PC-3 (cell line): ENCODE results near the gene TNRC18. TPM values are rescaled to one million over a fixed set of nuclear protein-coding genes. Genes with fewer than 3 reads are reported as not detected.

Source experiments
- ATAC-seq: fragments of 200-7000 bp; cut with Tn5 transposase; 2 replicates; pipeline ENCODE4 v1.9.1; 2020; ENCODE audit warnings: mild to moderate bottlenecking, moderate library complexity
- BruUV-seq: library from RNA; stranded (reverse); fragments of 400-500 nt; replicated peaks from 2 replicates; lab custom pipeline; 2021; lab: Mats Ljungman, UMichigan
- CTCF ChIA-PET: fragments of 300-600 bp; sonication (Branson Sonifier 250); formaldehyde crosslinking; loops from one replicate; lab custom pipeline; 2022; ENCODE audit warnings: antibody characterized with exemption; lab: Charles Lee
- POLR2A ChIA-PET: fragments of 300-600 bp; sonication (Branson Sonifier 250); formaldehyde crosslinking; loops from one replicate; lab custom pipeline; 2022; ENCODE audit warnings: antibody characterized with exemption; ENCODE audit not compliant: unreplicated experiment; lab: Charles Lee
- DNase-seq: peaks from one replicate; pipeline ENCODE4 v3.0.0-alpha.2; 2015
- H2AFZ ChIP-seq: fragments of 300-600 bp; sonication (generic); 2 replicates; pipeline ENCODE4 v1.6.0; 2016; ENCODE audit warnings: antibody characterized with exemption, low read length
- H3F3A ChIP-seq: fragments of 300-600 bp; sonication (generic); one replicate; pipeline ENCODE4 v1.6.0; 2017; ENCODE audit warnings: antibody characterized with exemption, low read length, control low read depth, mild to moderate bottlenecking; ENCODE audit not compliant: unreplicated experiment
- H3K27ac ChIP-seq: fragments of 300-600 bp; sonication (generic); 2 replicates; pipeline ENCODE4 v1.5.1; 2016; ENCODE audit warnings: mild to moderate bottlenecking, low read length
- H3K27me3 ChIP-seq: fragments of 300-600 bp; sonication (generic); 2 replicates; pipeline ENCODE4 v1.6.1; 2016; ENCODE audit warnings: low read length, mixed read lengths
- H3K36me3 ChIP-seq: fragments of 300-600 bp; sonication (generic); 2 replicates; pipeline ENCODE4 v1.6.1; 2016; ENCODE audit warnings: low read depth, mixed run types, low read length, mixed read lengths
- H3K4me1 ChIP-seq: fragments of 300-600 bp; sonication (generic); 2 replicates; pipeline ENCODE4 v1.5.1; 2016; ENCODE audit warnings: low read length; ENCODE audit not compliant: insufficient read depth
- H3K4me2 ChIP-seq: fragments of 300-600 bp; sonication (generic); 2 replicates; pipeline ENCODE4 v1.6.0; 2016; ENCODE audit warnings: low read length
- H3K4me3 ChIP-seq: fragments of 300-600 bp; sonication (generic); 2 replicates; pipeline ENCODE4 v1.5.1; 2016; ENCODE audit warnings: mild to moderate bottlenecking, low read length, mixed read lengths
- H3K79me2 ChIP-seq: fragments of 300-600 bp; sonication (generic); 2 replicates; pipeline ENCODE4 v1.6.1; 2017; ENCODE audit warnings: low read length, mixed read lengths
- H3K9ac ChIP-seq: fragments of 300-600 bp; sonication (generic); 2 replicates; pipeline ENCODE4 v1.6.0; 2016; ENCODE audit warnings: mild to moderate bottlenecking, low read length
- H3K9me2 ChIP-seq: fragments of 300-600 bp; sonication (generic); replicated peaks from 2 replicates; pipeline ENCODE4 v1.6.1; 2016; ENCODE audit warnings: mixed run types, low read length, mixed read lengths
- H3K9me3 ChIP-seq: fragments of 300-600 bp; sonication (generic); 2 replicates; pipeline ENCODE4 v1.6.1; 2016; ENCODE audit warnings: low read length, mixed read lengths
- H4K20me1 ChIP-seq: fragments of 300-600 bp; sonication (generic); 2 replicates; pipeline ENCODE4 v1.6.1; 2016; ENCODE audit warnings: low read length, mixed read lengths
- CTCF ChIP-seq: fragments of 300-600 bp; sonication (generic); conservative IDR thresholded peaks from 2 replicates; pipeline ENCODE4 v1.5.1; 2017; ENCODE audit warnings: antibody characterized with exemption, low read depth, mild to moderate bottlenecking, low read length
- EZH2 ChIP-seq: fragments of 300-600 bp; sonication (generic); IDR thresholded peaks from one replicate; pipeline ENCODE4 v1.6.1; 2017; ENCODE audit warnings: antibody characterized with exemption, mild to moderate bottlenecking, low read length; ENCODE audit not compliant: unreplicated experiment
- EZH2phosphoT487 ChIP-seq: fragments of 300-600 bp; sonication (generic); IDR thresholded peaks from 2 replicates; pipeline ENCODE4 v1.6.1; 2018; ENCODE audit warnings: mild to moderate bottlenecking, antibody characterized with exemption, low read length, borderline replicate concordance
- intact Hi-C: fragments of 100-400 bp; cut with micrococcal nuclease; formaldehyde crosslinking; loops from 2 replicates; pipeline ENCODE4 v1.9.0; 2023
- total RNA-seq: library from RNA; depleted of rRNA; stranded (reverse); fragments of >200 nt; gene quantifications from 2 replicates; pipeline ENCODE4 v1.2.3, GENCODE V29; 2014

Gene TNRC18
- total RNA-seq, 1 experiment from 2014 or later, result 26.8 TPM

GRCh38 chr7:5339955-5340354, 83.7 kb downstream of the TNRC18 start:
- H3K9me3 ChIP-seq, result no peaks in the 10 kb centered on the region
- 0 out of 2 replicates have a peak, but pooled peaks cover 6% of the 10 kb centered on the region for H3K36me3 ChIP-seq
- H3K4me2 ChIP-seq, result no peak overlapping the region
- DNase-seq, result no peak
- no peaks in the 10 kb centered on the region for H4K20me1 ChIP-seq
- H3K4me1 ChIP-seq, result no peaks in the 10 kb centered on the region
- BruUV-seq, result no TSS peak
- H3K79me2 ChIP-seq, result no peaks in the 10 kb centered on the region
- H2AFZ ChIP-seq, result no peak overlapping the region
- POLR2A ChIA-PET, result interaction anchor here (0.6 kb wide), 1 partner anchor 112 kb away, joined by 3 read pairs; no protein-coding TSS in a partner anchor
- intact Hi-C loops, result no loop called here
- H3K4me3 ChIP-seq, result no peak overlapping the region
- no peak overlapping the region for H3K27ac ChIP-seq
- no peak overlapping the region for H3K9ac ChIP-seq
- no peaks in the 10 kb centered on the region for H3K9me2 ChIP-seq
- no peaks in the 10 kb centered on the region for H3K27me3 ChIP-seq
- TF ChIP-seq EZH2 (no peak), EZH2phosphoT487 (no peak), CTCF (no peak)
- CTCF ChIA-PET, result no interaction called here
- no peak for ATAC-seq
- no peaks in the 10 kb centered on the region for H3F3A ChIP-seq

- Histone ChIP-seq H3K9me3 (no peaks in the 10 kb centered on the region), H2AFZ (no peak overlapping the region), H3F3A (no peaks in the 10 kb centered on the region), H3K79me2 (no peaks in the 10 kb centered on the region), H3K27me3 (no peaks in the 10 kb centered on the region), H3K4me1 (no peaks in the 10 kb centered on the region), H3K27ac (no peak overlapping the region), H4K20me1 (no peaks in the 10 kb centered on the region), H3K9ac (no peak overlapping the region), H3K4me3 (no peak overlapping the region), H3K4me2 (no peak overlapping the region), H3K36me3 (no peaks in the 10 kb centered on the region), H3K9me2 (no peaks in the 10 kb centered on the region)
- intact Hi-C loops, result no loop called here
- DNase-seq (no peak), ATAC-seq (no peak)
- BruUV-seq, result no TSS peak
- TF ChIP-seq EZH2phosphoT487 (no peak), EZH2 (no peak), CTCF (no peak)
- ChIA-PET CTCF (no interaction called here), POLR2A (no interaction called here)
Measured at GRCh38 chr7:5337047-5337446, 86.6 kb downstream of the TNRC18 start.

GRCh38 chr7:5334671-5335070, 89.0 kb downstream of the TNRC18 start:
- Histone ChIP-seq H3K4me1 (no peaks in the 10 kb centered on the region), H3K4me3 (no peak overlapping the region), H3K9ac (no peak overlapping the region), H4K20me1 (no peaks in the 10 kb centered on the region), H3K9me2 (no peaks in the 10 kb centered on the region), H3K79me2 (no peaks in the 10 kb centered on the region), H3K9me3 (no peaks in the 10 kb centered on the region), H3F3A (no peaks in the 10 kb centered on the region), H3K4me2 (no peak overlapping the region), H3K27ac (no peak overlapping the region), H3K27me3 (no peaks in the 10 kb centered on the region), H3K36me3 (peaks cover 3% of the 10 kb centered on the region; the same call in 1 of the 2 replicates), H2AFZ (no peak overlapping the region)
- BruUV-seq, result no TSS peak
- ATAC-seq, result no peak
- TF ChIP-seq EZH2phosphoT487, result no peak
- no peak for TF ChIP-seq EZH2
- no peak for TF ChIP-seq CTCF
- CTCF ChIA-PET, result no interaction called here
- POLR2A ChIA-PET, result no interaction called here
- no peak for DNase-seq
- intact Hi-C loops, result no loop called here
